Measurements from ENCODE around the gene AUTS2. TPM values are rescaled to one million over a fixed set of nuclear protein-coding genes. Genes with fewer than 3 reads are reported as not detected.

AUTS2 gene
- total and polyA plus RNA-seq, 10 of the 15 experiments (the other 5 are each of a cell fraction or from before 2014, with no cell fraction given) = 6.4 to 55.6 (median 21.6) TPM

- ATAC-seq (no peak), DNase-seq (ENCODE audit: low read depth, low spot score) (no peak), FAIRE-seq (no peak)
- ChIA-PET CTCF (no interaction called here), RAD21 (ENCODE audit: unreplicated experiment) (no interaction called here), SMC1A (ENCODE audit: uncharacterized antibody, unreplicated experiment) (no interaction called here), POLR2A (no interaction called here)
- intact Hi-C loops (cut with micrococcal nuclease; ENCODE audit: unreplicated experiment) = no loop called here
- Histone ChIP-seq H3K36me3 (ENCODE audit: control insufficient read depth in 2 of 2, insufficient read depth in 2 of 2, low read length in 1 of 2) (peaks cover 0 to 2% of the 10 kb centered on the region in 2 experiments; a peak in 2 of 4 replicates), H3K9ac (ENCODE audit: control insufficient read depth, insufficient read depth, low read length) (no peak overlapping the region), H3K27me3 (replicated peaks in 1 of 2; ENCODE audit: control insufficient read depth in 2 of 2, insufficient read depth in 2 of 2, low read length in 1 of 2) (no peaks in the 10 kb centered on the region), H3K4me1 (ENCODE audit: control insufficient read depth, insufficient read depth, low read length) (no peaks in the 10 kb centered on the region), H3K4me2 (ENCODE audit: control insufficient read depth, insufficient read depth) (no peak overlapping the region), H3K79me2 (ENCODE audit: control insufficient read depth, insufficient read depth, low read length) (no peaks in the 10 kb centered on the region), H3K9me3 (replicated peaks; ENCODE audit: control insufficient read depth, insufficient read depth, low read length) (peaks cover 2% of the 10 kb centered on the region; the same call in 2 of the 3 replicates), H2AFZ (ENCODE audit: control insufficient read depth, low read depth, low read length) (no peak overlapping the region), H3K4me3 (no peak overlapping the region), H4K20me1 (ENCODE audit: control insufficient read depth, insufficient read depth) (no peaks in the 10 kb centered on the region), H3K27ac (ENCODE audit: control insufficient read depth, insufficient read depth) (no peak overlapping the region)
- in situ Hi-C loops (cut with MboI) = no loop called here
- WGBS (ENCODE audit: insufficient coverage, insufficient replicate concordance, low lambda C conversion rate, missing lambda C conversion rate) = 48% methylated on average over 2 of the region's 2 CpGs
- BruUV-seq (replicated peaks) = no TSS peak
- TF ChIP-seq ZNF217 (IDR thresholded peaks at IDR 0.05) = 0 out of 2 replicates have a peak, but pooled peaks have one; percentile 48
- no peak for TF ChIP-seq CHD4 (IDR thresholded peaks at IDR 0.05)
- TF ChIP-seq, protein P1, sequence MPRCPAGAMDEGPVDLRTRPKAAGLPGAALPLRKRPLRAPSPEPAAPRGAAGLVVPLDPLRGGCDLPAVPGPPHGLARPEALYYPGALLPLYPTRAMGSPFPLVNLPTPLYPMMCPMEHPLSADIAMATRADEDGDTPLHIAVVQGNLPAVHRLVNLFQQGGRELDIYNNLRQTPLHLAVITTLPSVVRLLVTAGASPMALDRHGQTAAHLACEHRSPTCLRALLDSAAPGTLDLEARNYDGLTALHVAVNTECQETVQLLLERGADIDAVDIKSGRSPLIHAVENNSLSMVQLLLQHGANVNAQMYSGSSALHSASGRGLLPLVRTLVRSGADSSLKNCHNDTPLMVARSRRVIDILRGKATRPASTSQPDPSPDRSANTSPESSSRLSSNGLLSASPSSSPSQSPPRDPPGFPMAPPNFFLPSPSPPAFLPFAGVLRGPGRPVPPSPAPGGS (IDR thresholded peaks at IDR 0.05; ENCODE audit: borderline replicate concordance, insufficient read depth, low read depth, low read length, poor library complexity, severe bottlenecking) = no peak
- peak; percentile 54; the same call in 1 of the 2 replicates for TF ChIP-seq SMARCA5 (IDR thresholded peaks at IDR 0.05)
Measured at GRCh38 chr7:70641882-70642281, 1043.6 kb downstream of the AUTS2 start.

- RAD21 ChIA-PET (ENCODE audit: unreplicated experiment) = no interaction called here
- no TSS peak for BruUV-seq (replicated peaks)
Measured at GRCh38 chr7:70645279-70645678, 1047.0 kb downstream of the AUTS2 start.

More at GRCh38 chr7:70645279-70645678, 1047.0 kb downstream of the AUTS2 start:
- POLR2A ChIA-PET = no interaction called here
- no peaks in the 10 kb centered on the region for H4K20me1 ChIP-seq (ENCODE audit: control insufficient read depth, insufficient read depth)
- SMC1A ChIA-PET (ENCODE audit: uncharacterized antibody, unreplicated experiment) = interaction anchor here (0.6 to 4.0 kb wide), 6 partner anchors 16 to 349 kb away, joined by 3 to 35 read pairs (median 3); no protein-coding TSS in a partner anchor
- 53% methylated on average over 8 of the region's 8 CpGs for WGBS (ENCODE audit: insufficient coverage, insufficient replicate concordance, low lambda C conversion rate, missing lambda C conversion rate)
- H3K27ac ChIP-seq (ENCODE audit: control insufficient read depth, insufficient read depth) = no peak overlapping the region
- H3K4me1 ChIP-seq (ENCODE audit: control insufficient read depth, insufficient read depth, low read length) = peaks cover 5% of the 10 kb centered on the region; the same call in 1 of the 2 replicates
- no peak overlapping the region for H3K9ac ChIP-seq (ENCODE audit: control insufficient read depth, insufficient read depth, low read length)
- in situ Hi-C loops (cut with MboI) = no loop called here
- H3K27me3 ChIP-seq (replicated peaks in 1 of 2; ENCODE audit: control insufficient read depth in 2 of 2, insufficient read depth in 2 of 2, low read length in 1 of 2) = no peaks in the 10 kb centered on the region
- H3K9me3 ChIP-seq (replicated peaks; ENCODE audit: control insufficient read depth, insufficient read depth, low read length) = peaks cover 2% of the 10 kb centered on the region; the same call in 2 of the 3 replicates
- H3K4me3 ChIP-seq = no peak overlapping the region
- H3K79me2 ChIP-seq (ENCODE audit: control insufficient read depth, insufficient read depth, low read length) = no peaks in the 10 kb centered on the region
- H3K36me3 ChIP-seq (ENCODE audit: control insufficient read depth in 2 of 2, insufficient read depth in 2 of 2, low read length in 1 of 2) = peaks cover 0 to 2% of the 10 kb centered on the region in 2 experiments; a peak in 2 of 4 replicates
- FAIRE-seq (no peak), ATAC-seq (no peak), DNase-seq (ENCODE audit: low read depth, low spot score) (no peak)
- no peak overlapping the region for H3K4me2 ChIP-seq (ENCODE audit: control insufficient read depth, insufficient read depth)
- TF ChIP-seq NR2C2 (IDR thresholded peaks at IDR 0.05; ENCODE audit: borderline replicate concordance, control insufficient read depth, insufficient read length, low read depth) (no peak), MXI1 (IDR thresholded peaks at IDR 0.05; ENCODE audit: low read depth, low read length) (no peak), IRF4 (IDR thresholded peaks at IDR 0.05; ENCODE audit: low read depth, low read length) (no peak), SRF (IDR thresholded peaks at IDR 0.05; ENCODE audit: low read depth in 2 of 2, low read length in 2 of 2) (no peak)
- TF ChIP-seq, protein P1 (IDR thresholded peaks at IDR 0.05; ENCODE audit: borderline replicate concordance, insufficient read depth, low read depth, low read length, poor library complexity, severe bottlenecking) = no peak
- H2AFZ ChIP-seq (ENCODE audit: control insufficient read depth, low read depth, low read length) = no peak overlapping the region
- CTCF ChIA-PET = interaction anchor here (1.4 to 3.7 kb wide), 2 partner anchors 10 to 53 kb away, joined by 3 to 12 read pairs; no protein-coding TSS in a partner anchor
- intact Hi-C loops (cut with micrococcal nuclease; ENCODE audit: unreplicated experiment) = no loop called here

Data from GM12878 (cell line).